Stimulated activated CD4-positive, alpha-beta T cell treated with anti-CD3 and anti-CD28 coated beads, TNF-alpha, amount 100 ng/mL, for 1 hour (primary cell): ENCODE data around the gene ANKK1.

ENCODE experiments used
- DNase-seq, 3 donors: peaks; one replicate each; pipeline ENCODE4 v3.0.0-alpha.2; 2020; ENCODE audit warnings: low read depth in 3 of 3, low spot score in 1 of 3

ANKK1 gene

GRCh38 chr11:113408206-113408605 lies 20.6 kb downstream of the ANKK1 start:
- no peak for DNase-seq

GRCh38 chr11:113408887-113409286 lies 21.3 kb downstream of the ANKK1 start:
- DNase-seq = no peak

- DNase-seq = no peak
Measured at GRCh38 chr11:113409526-113409925, 21.9 kb downstream of the ANKK1 start.

- no peak for DNase-seq
Measured at GRCh38 chr11:113410414-113411135, 23.0 kb downstream of the ANKK1 start.

GRCh38 chr11:113411536-113411935 lies 24.0 kb downstream of the ANKK1 start:
- DNase-seq = no peak

- no peak for DNase-seq
Measured at GRCh38 chr11:113412675-113413074, 25.1 kb downstream of the ANKK1 start.

- DNase-seq = no peak
Measured at GRCh38 chr11:113415343-113415742, 27.8 kb downstream of the ANKK1 start.

- DNase-seq = no peak
Measured at GRCh38 chr11:113417428-113417827, 29.8 kb downstream of the ANKK1 start.

- no peak for DNase-seq
Measured at GRCh38 chr11:113419454-113420003, 31.9 kb downstream of the ANKK1 start.

- DNase-seq = no peak
Measured at GRCh38 chr11:113420808-113421207, 33.2 kb downstream of the ANKK1 start.

GRCh38 chr11:113426686-113427085 lies 39.1 kb downstream of the ANKK1 start:
- DNase-seq = no peak

GRCh38 chr11:113431746-113432145 lies 44.2 kb downstream of the ANKK1 start:
- no peak for DNase-seq

GRCh38 chr11:113435190-113435968 lies 47.8 kb downstream of the ANKK1 start:
- DNase-seq = no peak

GRCh38 chr11:113436672-113437252 lies 49.2 kb downstream of the ANKK1 start:
- DNase-seq = no peak

GRCh38 chr11:113440816-113441215 lies 53.2 kb downstream of the ANKK1 start:
- DNase-seq = no peak

GRCh38 chr11:113444502-113445123 lies 57.0 kb downstream of the ANKK1 start:
- DNase-seq = no peak

- DNase-seq = no peak
Measured at GRCh38 chr11:113446112-113446511, 58.5 kb downstream of the ANKK1 start.

GRCh38 chr11:113446938-113447337 lies 59.4 kb downstream of the ANKK1 start:
- DNase-seq = no peak

- DNase-seq = no peak
Measured at GRCh38 chr11:113447621-113448315, 60.2 kb downstream of the ANKK1 start.

- DNase-seq = no peak
Measured at GRCh38 chr11:113448316-113448677, 60.7 kb downstream of the ANKK1 start.

GRCh38 chr11:113449743-113450142 lies 62.2 kb downstream of the ANKK1 start:
- DNase-seq = no peak
